KMS-11 (cell line): Measurements from ENCODE around the gene KCTD20.

Source experiments
- H2AFZ ChIP-seq: fragments of 200-600 bp; sonication (generic); 2 replicates; pipeline ENCODE4 v1.6.1; 2016; ENCODE audit warnings: antibody characterized with exemption, mixed run types, low read depth
- H3K27ac ChIP-seq: fragments of 200-600 bp; sonication (generic); 2 replicates; pipeline ENCODE4 v1.6.1; 2016; ENCODE audit warnings: mild to moderate bottlenecking, mixed run types
- H3K27me3 ChIP-seq: fragments of 200-600 bp; sonication (generic); 2 replicates; pipeline ENCODE4 v1.6.1; 2017; ENCODE audit warnings: mild to moderate bottlenecking, low read depth, mixed run types, moderate library complexity; ENCODE audit not compliant: insufficient read depth
- H3K36me3 ChIP-seq: fragments of 200-600 bp; sonication (generic); 2 replicates; pipeline ENCODE4 v1.6.1; 2017; ENCODE audit warnings: mild to moderate bottlenecking, mixed run types; ENCODE audit not compliant: insufficient read depth
- H3K4me1 ChIP-seq: fragments of 200-600 bp; sonication (generic); 2 replicates; pipeline ENCODE4 v1.6.1; 2016; ENCODE audit warnings: mild to moderate bottlenecking, low read depth, mixed run types; ENCODE audit not compliant: poor library complexity, severe bottlenecking
- H3K4me2 ChIP-seq: fragments of 200-600 bp; sonication (generic); 2 replicates; pipeline ENCODE4 v1.7.0; 2016; ENCODE audit warnings: mild to moderate bottlenecking, mixed run types
- H3K4me3 ChIP-seq: fragments of 200-600 bp; sonication (generic); IDR thresholded peaks from 2 replicates; pipeline ENCODE4 v1.6.1; 2017; ENCODE audit warnings: low read depth, low read length, mixed read lengths; ENCODE audit not compliant: insufficient read depth
- H3K79me2 ChIP-seq: fragments of 200-600 bp; sonication (generic); 2 replicates; pipeline ENCODE4 v1.6.1; 2016; ENCODE audit warnings: low read depth, mixed run types; ENCODE audit not compliant: insufficient read depth
- H3K9ac ChIP-seq: fragments of 200-600 bp; sonication (generic); 2 replicates; pipeline ENCODE4 v1.6.1; 2016; ENCODE audit warnings: mild to moderate bottlenecking, mixed run types
- H4K20me1 ChIP-seq: fragments of 200-600 bp; sonication (generic); 2 replicates; pipeline ENCODE4 v1.6.1; 2016; ENCODE audit warnings: mild to moderate bottlenecking, mixed run types; ENCODE audit not compliant: insufficient read depth
- CTCF ChIP-seq: fragments of 200-600 bp; sonication (generic); conservative IDR thresholded peaks from 2 replicates; pipeline ENCODE4 v1.6.1; 2017; ENCODE audit warnings: low read depth, mild to moderate bottlenecking, antibody characterized with exemption, low read length, moderate library complexity, mixed read lengths

KCTD20 gene

GRCh38 chr6:36413489-36414480 lies 29.0 kb upstream of the KCTD20 start:
- no peaks in the 10 kb centered on the region for H3K36me3 ChIP-seq
- no peak overlapping the region for H2AFZ ChIP-seq
- no peaks in the 10 kb centered on the region for H3K79me2 ChIP-seq
- no peaks in the 10 kb centered on the region for H3K4me1 ChIP-seq
- TF ChIP-seq CTCF, result no peak
- H3K27me3 ChIP-seq, result no peaks in the 10 kb centered on the region
- no peak overlapping the region for H3K4me2 ChIP-seq
- H3K27ac ChIP-seq, result no peak overlapping the region
- no peaks in the 10 kb centered on the region for H4K20me1 ChIP-seq
- no peak overlapping the region for H3K9ac ChIP-seq
- no peak overlapping the region for H3K4me3 ChIP-seq

- no peaks in the 10 kb centered on the region for H3K36me3 ChIP-seq
- no peak overlapping the region for H2AFZ ChIP-seq
- no peaks in the 10 kb centered on the region for H3K4me1 ChIP-seq
- H3K27ac ChIP-seq, result no peak overlapping the region
- no peak overlapping the region for H3K4me3 ChIP-seq
- no peaks in the 10 kb centered on the region for H3K27me3 ChIP-seq
- H3K79me2 ChIP-seq, result no peaks in the 10 kb centered on the region
- H3K9ac ChIP-seq, result no peak overlapping the region
- no peak for TF ChIP-seq CTCF
- no peak overlapping the region for H3K4me2 ChIP-seq
- no peaks in the 10 kb centered on the region for H4K20me1 ChIP-seq
Measured at GRCh38 chr6:36414481-36414880, 28.3 kb upstream of the KCTD20 start.

GRCh38 chr6:36418558-36418957 lies 24.2 kb upstream of the KCTD20 start:
- Histone ChIP-seq H3K27ac (no peak overlapping the region), H3K9ac (no peak overlapping the region), H3K27me3 (no peaks in the 10 kb centered on the region), H3K4me1 (peaks cover 6% of the 10 kb centered on the region), H4K20me1 (no peaks in the 10 kb centered on the region), H3K4me2 (no peak overlapping the region), H3K36me3 (no peaks in the 10 kb centered on the region), H3K4me3 (no peak overlapping the region), H2AFZ (no peak overlapping the region), H3K79me2 (no peaks in the 10 kb centered on the region)
- TF ChIP-seq CTCF, result no peak

GRCh38 chr6:36419310-36419709 lies 23.5 kb upstream of the KCTD20 start:
- H3K79me2 ChIP-seq, result no peaks in the 10 kb centered on the region
- no peaks in the 10 kb centered on the region for H3K27me3 ChIP-seq
- no peak overlapping the region for H2AFZ ChIP-seq
- H3K4me1 ChIP-seq, result peaks cover 11% of the 10 kb centered on the region
- no peak for TF ChIP-seq CTCF
- H4K20me1 ChIP-seq, result no peaks in the 10 kb centered on the region
- no peak overlapping the region for H3K4me2 ChIP-seq
- no peak overlapping the region for H3K4me3 ChIP-seq
- no peak overlapping the region for H3K9ac ChIP-seq
- H3K36me3 ChIP-seq, result no peaks in the 10 kb centered on the region
- no peak overlapping the region for H3K27ac ChIP-seq
